NCI-H510A (cell line): ENCODE data around the gene BEX3.

Experiments
- DNase-seq: peaks from one replicate; lab custom pipeline; 2025; lab: John Stamatoyannopoulos, UW

Gene BEX3

DNA sequence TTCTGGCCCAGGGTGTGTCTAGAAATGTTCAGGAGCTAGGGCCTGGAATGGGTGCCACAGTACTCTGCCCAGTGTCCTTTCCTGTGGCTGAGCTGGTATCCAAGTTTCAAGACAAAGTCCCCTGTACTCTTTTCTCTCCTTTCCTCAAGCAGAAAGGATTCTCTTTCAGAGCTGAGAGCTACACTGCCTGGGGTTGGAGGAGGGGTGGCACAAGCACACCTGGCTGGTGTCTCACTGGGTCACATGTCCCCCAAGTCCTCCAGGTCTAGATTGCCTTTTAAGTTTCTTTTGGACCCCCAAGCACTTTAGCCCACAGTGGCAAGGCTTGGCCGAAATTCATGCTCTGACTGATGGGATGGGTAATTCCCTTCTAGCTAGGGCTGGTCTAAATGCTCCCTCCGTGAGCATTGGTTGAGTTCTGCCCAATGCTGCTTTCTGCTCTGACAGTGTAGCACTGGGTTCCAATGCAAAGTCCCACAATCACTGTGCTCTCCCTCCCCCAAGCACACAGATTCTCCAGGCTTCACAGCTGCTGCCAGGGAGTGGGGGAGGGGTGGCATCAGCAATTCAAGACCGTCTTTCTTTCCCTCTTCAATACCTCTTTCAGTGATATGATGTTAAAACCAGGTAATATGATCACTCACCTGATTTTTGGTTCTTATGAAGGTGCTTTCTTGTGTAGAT lies 47.8 kb downstream of the BEX3 start:
- no peak for DNase-seq
